Hepatocyte (in vitro differentiated cells): ENCODE measurements around the gene NPIPB8.

ENCODE experiments used
- EZH2 ChIP-seq: fragments of 200-600 bp; sonication (generic); IDR thresholded peaks from 2 replicates; pipeline ENCODE4 v1.6.1; 2016; ENCODE audit warnings: antibody characterized with exemption, mild to moderate bottlenecking, borderline replicate concordance
- TF ChIP-seq, protein P1 (sequence below): fragments of 200-600 bp; sonication (generic); IDR thresholded peaks from 2 replicates; pipeline ENCODE4 v1.5.1; 2016; ENCODE audit warnings: antibody characterized with exemption, mild to moderate bottlenecking; ENCODE audit not compliant: poor library complexity

DNA sequence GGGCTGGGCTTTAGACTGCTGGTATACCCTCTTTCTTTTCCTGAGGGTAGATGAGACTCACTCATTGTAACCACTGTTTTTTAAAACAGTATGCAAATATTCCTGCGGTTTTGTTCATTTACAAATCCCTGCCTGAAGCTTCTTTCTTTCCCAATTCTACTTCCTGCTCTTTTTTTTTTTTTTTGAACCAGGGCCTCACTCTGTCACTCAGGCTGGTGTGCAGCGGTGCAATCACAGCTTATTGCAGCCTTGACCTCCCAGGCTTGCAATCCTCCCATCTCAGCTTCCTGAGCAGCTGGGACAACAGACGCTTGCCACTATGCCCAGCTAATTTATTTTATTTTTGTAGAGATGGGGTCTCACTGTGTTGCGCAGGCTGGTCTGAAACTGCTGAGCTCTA is 20.0 kb upstream of the NPIPB8 start:
- TF ChIP-seq, protein P1, sequence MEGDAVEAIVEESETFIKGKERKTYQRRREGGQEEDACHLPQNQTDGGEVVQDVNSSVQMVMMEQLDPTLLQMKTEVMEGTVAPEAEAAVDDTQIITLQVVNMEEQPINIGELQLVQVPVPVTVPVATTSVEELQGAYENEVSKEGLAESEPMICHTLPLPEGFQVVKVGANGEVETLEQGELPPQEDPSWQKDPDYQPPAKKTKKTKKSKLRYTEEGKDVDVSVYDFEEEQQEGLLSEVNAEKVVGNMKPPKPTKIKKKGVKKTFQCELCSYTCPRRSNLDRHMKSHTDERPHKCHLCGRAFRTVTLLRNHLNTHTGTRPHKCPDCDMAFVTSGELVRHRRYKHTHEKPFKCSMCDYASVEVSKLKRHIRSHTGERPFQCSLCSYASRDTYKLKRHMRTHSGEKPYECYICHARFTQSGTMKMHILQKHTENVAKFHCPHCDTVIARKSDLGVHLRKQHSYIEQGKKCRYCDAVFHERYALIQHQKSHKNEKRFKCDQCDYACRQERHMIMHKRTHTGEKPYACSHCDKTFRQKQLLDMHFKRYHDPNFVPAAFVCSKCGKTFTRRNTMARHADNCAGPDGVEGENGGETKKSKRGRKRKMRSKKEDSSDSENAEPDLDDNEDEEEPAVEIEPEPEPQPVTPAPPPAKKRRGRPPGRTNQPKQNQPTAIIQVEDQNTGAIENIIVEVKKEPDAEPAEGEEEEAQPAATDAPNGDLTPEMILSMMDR: no peak
- TF ChIP-seq EZH2: no peak
